Measurements from ENCODE around the gene ASGR2. TPM values are rescaled to one million over a fixed set of nuclear protein-coding genes. Genes with fewer than 3 reads are reported as not detected.

Gene ASGR2
- total and polyA plus RNA-seq, 8 donors: 0.73 to 2.2 (median 1.4) TPM; not detected in 5

GRCh38 chr17:7072406-7072805, 42.2 kb downstream of the ASGR2 start:
- WGBS, 5 donors: 82 to 87% (median 86%) methylated on average over 2 of the region's 2 CpGs
- H3K4me1 ChIP-seq: no peaks in the 10 kb centered on the region
- H3K36me3 ChIP-seq: no peaks in the 10 kb centered on the region
- no peak for TF ChIP-seq POLR2A (IDR thresholded peaks at IDR 0.05)
- DNase-seq: no peak
- H3K27me3 ChIP-seq: peaks cover 0 to 5% (median 0%) of the 10 kb centered on the region in 3 donors
- intact Hi-C loops (cut with DNase I; ENCODE audit: low total_unique reads): no loop called here
- H3K4me3 ChIP-seq: no peak overlapping the region
- H3K27ac ChIP-seq: no peak overlapping the region
- H3K9me3 ChIP-seq: peaks cover 0 to 16% (median 13%) of the 10 kb centered on the region in 4 donors

DNA sequence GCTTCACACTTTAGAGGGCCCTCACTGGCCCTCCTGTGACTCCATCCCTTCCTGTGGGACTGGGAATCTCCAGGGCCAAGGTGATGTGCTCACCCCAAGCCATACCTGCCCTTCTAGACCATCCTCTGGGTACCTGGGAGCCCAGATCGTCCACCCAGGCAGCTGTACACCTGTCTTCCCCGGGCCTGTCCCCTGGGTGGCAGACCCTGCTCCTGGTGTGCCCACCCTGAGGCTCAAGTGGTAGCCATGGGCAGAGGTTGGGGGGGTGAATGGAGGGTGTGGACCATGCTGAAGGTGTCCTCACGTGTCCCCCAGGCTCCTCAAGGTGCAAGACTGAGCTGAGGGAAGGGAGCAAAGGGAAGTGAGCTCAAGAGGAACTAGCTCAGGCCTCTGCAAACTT, 43.9 kb downstream of the ASGR2 start:
- Histone ChIP-seq H3K4me1 (no peaks in the 10 kb centered on the region), H3K27me3 (peaks cover 0 to 8% (median 0%) of the 10 kb centered on the region in 3 donors), H3K27ac (no peak overlapping the region), H3K9me3 (peaks cover 0 to 18% (median 14%) of the 10 kb centered on the region in 4 donors), H3K4me3 (no peak overlapping the region), H3K36me3 (no peaks in the 10 kb centered on the region)
- TF ChIP-seq POLR2A (IDR thresholded peaks at IDR 0.05) (no peak), POLR2AphosphoS5 (IDR thresholded peaks at IDR 0.05) (no peak), EP300 (IDR thresholded peaks at IDR 0.05) (no peak)
- TF ChIP-seq, protein P1, sequence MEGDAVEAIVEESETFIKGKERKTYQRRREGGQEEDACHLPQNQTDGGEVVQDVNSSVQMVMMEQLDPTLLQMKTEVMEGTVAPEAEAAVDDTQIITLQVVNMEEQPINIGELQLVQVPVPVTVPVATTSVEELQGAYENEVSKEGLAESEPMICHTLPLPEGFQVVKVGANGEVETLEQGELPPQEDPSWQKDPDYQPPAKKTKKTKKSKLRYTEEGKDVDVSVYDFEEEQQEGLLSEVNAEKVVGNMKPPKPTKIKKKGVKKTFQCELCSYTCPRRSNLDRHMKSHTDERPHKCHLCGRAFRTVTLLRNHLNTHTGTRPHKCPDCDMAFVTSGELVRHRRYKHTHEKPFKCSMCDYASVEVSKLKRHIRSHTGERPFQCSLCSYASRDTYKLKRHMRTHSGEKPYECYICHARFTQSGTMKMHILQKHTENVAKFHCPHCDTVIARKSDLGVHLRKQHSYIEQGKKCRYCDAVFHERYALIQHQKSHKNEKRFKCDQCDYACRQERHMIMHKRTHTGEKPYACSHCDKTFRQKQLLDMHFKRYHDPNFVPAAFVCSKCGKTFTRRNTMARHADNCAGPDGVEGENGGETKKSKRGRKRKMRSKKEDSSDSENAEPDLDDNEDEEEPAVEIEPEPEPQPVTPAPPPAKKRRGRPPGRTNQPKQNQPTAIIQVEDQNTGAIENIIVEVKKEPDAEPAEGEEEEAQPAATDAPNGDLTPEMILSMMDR (IDR thresholded peaks at IDR 0.05): no peak
- 75 to 85% (median 81%) methylated on average over 3 of the region's 3 CpGs for WGBS, 5 donors
- DNase-seq: no peak
- intact Hi-C loops (cut with DNase I; ENCODE audit: low total_unique reads): no loop called here

DNA sequence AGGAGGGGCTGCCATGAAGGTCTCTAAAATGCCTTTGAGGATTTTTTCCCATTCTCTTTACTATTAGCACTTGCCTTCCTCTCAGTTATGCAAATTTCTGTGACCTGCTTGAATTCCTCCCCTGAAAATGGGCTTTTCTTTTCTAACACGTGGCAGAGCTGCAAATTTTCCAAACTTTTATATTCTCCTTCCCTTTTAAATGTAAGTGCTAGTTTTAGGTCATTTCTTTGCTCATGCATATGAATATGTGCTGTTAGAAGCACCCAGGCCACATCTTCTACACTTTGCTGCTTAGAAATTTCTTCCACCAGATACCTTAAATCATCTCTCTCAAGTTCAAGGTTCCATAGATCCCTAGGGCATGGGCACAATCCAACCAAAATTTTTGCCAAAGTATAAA, 46.4 kb downstream of the ASGR2 start:
- intact Hi-C loops (cut with DNase I; ENCODE audit: low total_unique reads): no loop called here
- H3K4me1 ChIP-seq: no peaks in the 10 kb centered on the region
- WGBS, 5 donors: 7 to 36% (median 17%) methylated on average over 1 of the region's 1 CpG
- H3K27ac ChIP-seq: no peak overlapping the region
- no peak for DNase-seq
- H3K36me3 ChIP-seq: no peaks in the 10 kb centered on the region
- peaks cover 0 to 18% (median 14%) of the 10 kb centered on the region in 4 donors for H3K9me3 ChIP-seq
- H3K4me3 ChIP-seq: no peak overlapping the region
- H3K27me3 ChIP-seq: peaks cover 0 to 29% (median 0%) of the 10 kb centered on the region in 3 donors
- TF ChIP-seq POLR2A (IDR thresholded peaks at IDR 0.05) (no peak), POLR2AphosphoS5 (IDR thresholded peaks at IDR 0.05) (no peak), EP300 (IDR thresholded peaks at IDR 0.05) (no peak)
- TF ChIP-seq, protein P1 (IDR thresholded peaks at IDR 0.05): no peak

DNA sequence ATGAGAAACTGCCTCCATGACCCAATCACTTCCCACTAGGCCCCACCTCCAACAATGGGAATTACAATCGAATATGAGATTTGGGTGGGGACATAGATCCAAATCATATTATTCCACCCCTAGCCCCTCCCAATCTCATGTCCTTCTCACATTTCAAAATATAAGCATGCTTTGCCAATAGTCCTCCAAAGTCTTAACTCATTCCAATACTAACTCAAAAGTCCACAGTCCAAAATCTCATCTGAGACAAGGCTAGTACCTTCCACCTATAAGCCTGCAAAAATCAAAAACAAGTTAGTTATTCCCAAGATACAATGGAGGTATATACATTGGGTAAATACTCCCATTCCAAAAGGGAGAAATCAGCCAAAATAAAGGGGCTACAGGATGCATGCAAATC, 47.4 kb downstream of the ASGR2 start:
- no peak for TF ChIP-seq POLR2AphosphoS5 (IDR thresholded peaks at IDR 0.05)
- no peak for TF ChIP-seq EP300 (IDR thresholded peaks at IDR 0.05)
- TF ChIP-seq, protein P1 (IDR thresholded peaks at IDR 0.05): no peak
- no peak for TF ChIP-seq POLR2A (IDR thresholded peaks at IDR 0.05)
- no peak overlapping the region for H3K4me3 ChIP-seq
- H3K4me1 ChIP-seq: no peaks in the 10 kb centered on the region
- WGBS, 5 donors: 67 to 87% (median 83%) methylated on average over 1 of the region's 1 CpG
- no peaks in the 10 kb centered on the region for H3K36me3 ChIP-seq
- intact Hi-C loops (cut with DNase I; ENCODE audit: low total_unique reads): no loop called here
- H3K27ac ChIP-seq: no peak overlapping the region
- no peak for DNase-seq
- peaks cover 0 to 34% (median 0%) of the 10 kb centered on the region in 3 donors for H3K27me3 ChIP-seq
- peaks cover 0 to 18% (median 14%) of the 10 kb centered on the region in 4 donors for H3K9me3 ChIP-seq

DNA sequence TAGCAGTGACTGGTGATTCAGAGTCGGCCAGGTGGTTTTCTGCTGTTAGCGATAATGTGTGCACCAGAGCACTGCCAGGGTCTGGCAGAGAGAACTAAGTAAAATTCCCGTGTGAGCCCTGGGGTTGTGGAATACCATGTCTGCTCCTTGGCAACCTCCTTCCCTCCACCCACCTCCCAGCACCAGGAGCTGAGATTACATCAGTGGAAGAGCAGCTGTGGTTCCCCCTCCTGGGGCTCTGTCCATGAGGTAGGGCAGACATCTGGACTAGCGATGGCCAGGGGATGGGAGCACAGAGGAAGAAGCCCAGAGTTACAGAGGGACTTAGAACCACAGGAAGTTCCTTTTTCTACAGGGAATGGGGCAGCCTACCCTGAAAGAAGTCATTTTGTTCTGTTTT, 50.4 kb downstream of the ASGR2 start:
- Histone ChIP-seq H3K4me3 (no peak overlapping the region), H3K27ac (no peak overlapping the region), H3K9me3 (peaks cover 0 to 18% (median 14%) of the 10 kb centered on the region in 4 donors), H3K36me3 (no peaks in the 10 kb centered on the region), H3K27me3 (peaks cover 0 to 44% (median 0%) of the 10 kb centered on the region in 3 donors), H3K4me1 (peaks cover 0 to 9% (median 0%) of the 10 kb centered on the region in 4 donors)
- DNase-seq: no peak
- TF ChIP-seq EP300 (IDR thresholded peaks at IDR 0.05): no peak
- TF ChIP-seq POLR2AphosphoS5 (IDR thresholded peaks at IDR 0.05): no peak
- no peak for TF ChIP-seq POLR2A (IDR thresholded peaks at IDR 0.05)
- TF ChIP-seq, protein P1 (IDR thresholded peaks at IDR 0.05): no peak
- intact Hi-C loops (cut with DNase I; ENCODE audit: low total_unique reads): no loop called here
- WGBS, 5 donors: 47 to 71% (median 67%) methylated on average over 4 of the region's 4 CpGs

Measured in stomach (tissue), 9 donors.